Stimulated activated CD8-positive, alpha-beta memory T cell treated with anti-CD3 and anti-CD28 coated beads, Interleukin-15, amount 100 ng/mL, for 24 hours (primary cell): Measurements from ENCODE around the gene GALNT2.

Experiments used
- DNase-seq: peaks from one replicate; pipeline ENCODE4 v3.0.0-alpha.2; 2020; ENCODE audit warnings: low read depth

GALNT2 gene

DNA sequence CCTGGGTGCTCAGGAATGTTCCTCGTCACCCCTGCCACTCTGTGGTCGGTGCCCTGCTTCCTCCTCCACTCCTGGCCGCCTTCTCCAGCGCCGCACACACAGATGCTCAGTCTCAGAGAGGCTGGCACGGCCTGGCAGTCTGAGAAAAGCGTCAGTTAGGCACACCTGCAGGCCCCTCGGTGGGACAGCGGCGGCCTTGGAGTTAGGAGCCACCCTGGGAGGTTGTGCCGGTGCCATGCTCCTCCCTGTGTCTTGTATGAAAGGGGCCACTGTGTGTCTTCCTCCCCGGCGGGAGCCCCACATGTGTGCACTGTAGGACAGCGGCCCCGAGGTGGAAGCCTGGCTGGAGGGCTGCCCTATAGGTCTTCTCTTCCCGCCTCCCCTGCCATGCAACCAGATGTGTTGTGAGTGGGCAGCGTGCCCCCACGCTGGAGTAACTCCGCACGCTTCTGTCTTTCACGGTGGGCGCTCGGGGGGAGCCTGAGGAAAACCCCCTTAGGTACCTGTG lies 213.9 kb downstream of the GALNT2 start:
- DNase-seq = no peak

DNA sequence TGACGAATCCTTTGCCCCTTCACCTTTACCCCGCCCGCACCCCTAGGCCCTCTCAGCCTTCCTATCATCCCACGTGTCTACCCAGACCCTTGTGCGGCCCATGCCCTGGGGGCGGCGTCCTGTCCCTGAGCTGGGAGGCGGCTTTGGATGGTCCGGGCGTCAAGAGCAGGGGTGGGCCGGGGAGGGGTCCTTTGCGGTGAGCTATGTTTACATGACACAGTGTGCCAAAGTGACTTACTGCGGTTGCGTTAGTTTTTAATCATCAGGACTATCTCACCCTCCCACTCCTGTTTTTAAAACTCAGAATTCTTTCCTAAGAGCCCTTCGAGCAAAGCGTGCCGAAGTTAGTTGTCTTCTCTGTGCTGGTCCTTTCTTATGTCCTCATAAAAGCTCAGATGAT lies 214.5 kb downstream of the GALNT2 start:
- no peak for DNase-seq

- DNase-seq = no peak
Observed at GRCh38 chr1:230282157-230282556, 215.1 kb downstream of the GALNT2 start.

GRCh38 chr1:230283678-230284077 lies 216.6 kb downstream of the GALNT2 start:
- no peak for DNase-seq

GRCh38 chr1:230284891-230285290 lies 217.9 kb downstream of the GALNT2 start:
- DNase-seq = no peak

GRCh38 chr1:230285351-230285750 lies 218.3 kb downstream of the GALNT2 start:
- no peak for DNase-seq

DNA sequence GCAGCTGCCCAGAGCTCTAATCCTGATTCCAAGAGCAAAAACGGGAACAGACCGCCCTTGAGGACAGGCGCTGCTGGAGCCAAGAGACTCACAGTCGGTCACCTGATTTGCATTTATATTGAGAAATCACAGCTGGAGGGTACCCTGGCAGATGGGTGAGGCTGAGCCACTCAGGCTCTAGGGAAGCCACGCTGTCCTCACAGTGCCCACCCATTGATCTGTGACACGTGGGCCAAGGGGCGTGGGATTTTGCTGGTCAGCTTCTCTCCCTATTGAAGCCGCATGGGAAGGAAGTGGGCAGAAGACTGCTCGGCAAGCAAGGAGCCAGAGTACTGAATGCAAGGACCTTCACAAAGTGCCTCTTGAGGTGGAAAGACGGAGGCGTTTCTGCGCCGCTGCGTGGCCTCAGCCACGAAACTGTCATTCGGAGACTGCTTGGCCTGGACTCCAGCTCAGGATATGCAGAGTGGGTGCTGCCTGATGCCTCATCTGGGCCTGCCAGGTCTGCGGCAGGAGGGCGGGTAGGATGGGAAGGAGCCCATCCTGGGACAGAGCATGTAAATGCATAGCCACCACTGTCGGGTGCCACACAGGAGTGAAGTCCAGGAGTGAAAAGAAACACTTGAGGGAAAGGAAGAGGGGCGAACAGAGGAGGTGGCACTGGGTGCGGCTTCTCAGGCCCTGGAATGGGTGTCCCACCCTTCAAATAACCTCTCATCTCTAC lies 219.3 kb downstream of the GALNT2 start:
- no peak for DNase-seq

- DNase-seq = no peak
Observed at GRCh38 chr1:230286890-230287269, 219.8 kb downstream of the GALNT2 start.

- DNase-seq = no peak
Observed at GRCh38 chr1:230287674-230288315, 220.8 kb downstream of the GALNT2 start.

DNA sequence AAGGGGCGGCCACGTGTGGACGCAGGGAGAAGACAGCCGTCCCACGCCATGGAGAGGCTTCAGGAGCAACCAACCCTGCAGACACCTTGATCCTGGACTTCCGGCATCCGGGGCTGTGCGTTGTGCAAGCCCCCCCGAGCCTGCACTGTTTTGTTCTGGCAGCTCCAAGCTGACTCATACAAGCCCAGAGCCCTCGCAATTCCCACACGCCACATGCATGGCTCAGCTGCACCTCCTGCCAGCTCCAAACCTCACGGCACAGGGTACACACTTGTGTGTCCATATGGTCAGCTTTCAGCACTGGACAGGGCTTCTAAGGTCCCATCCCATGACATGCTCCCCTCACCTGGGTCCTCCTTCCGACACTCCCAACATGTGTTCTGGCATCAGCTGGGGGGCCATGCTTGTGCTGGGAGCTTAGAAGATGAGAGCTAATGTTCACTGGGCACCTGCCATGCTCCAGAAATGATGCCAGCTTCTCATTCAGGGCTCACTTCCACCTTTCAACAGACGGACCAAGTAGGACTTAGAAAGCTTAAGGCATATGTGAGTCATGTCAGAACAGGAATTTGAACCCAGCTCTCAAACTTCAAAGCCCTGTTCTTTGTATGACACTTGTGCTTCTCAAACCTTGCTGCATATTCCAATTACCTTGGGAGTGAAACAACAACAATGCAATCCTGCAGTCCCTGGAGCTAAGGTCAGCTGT lies 221.8 kb downstream of the GALNT2 start:
- no peak for DNase-seq

- no peak for DNase-seq
Observed at GRCh38 chr1:230289350-230289644, 222.3 kb downstream of the GALNT2 start.

DNA sequence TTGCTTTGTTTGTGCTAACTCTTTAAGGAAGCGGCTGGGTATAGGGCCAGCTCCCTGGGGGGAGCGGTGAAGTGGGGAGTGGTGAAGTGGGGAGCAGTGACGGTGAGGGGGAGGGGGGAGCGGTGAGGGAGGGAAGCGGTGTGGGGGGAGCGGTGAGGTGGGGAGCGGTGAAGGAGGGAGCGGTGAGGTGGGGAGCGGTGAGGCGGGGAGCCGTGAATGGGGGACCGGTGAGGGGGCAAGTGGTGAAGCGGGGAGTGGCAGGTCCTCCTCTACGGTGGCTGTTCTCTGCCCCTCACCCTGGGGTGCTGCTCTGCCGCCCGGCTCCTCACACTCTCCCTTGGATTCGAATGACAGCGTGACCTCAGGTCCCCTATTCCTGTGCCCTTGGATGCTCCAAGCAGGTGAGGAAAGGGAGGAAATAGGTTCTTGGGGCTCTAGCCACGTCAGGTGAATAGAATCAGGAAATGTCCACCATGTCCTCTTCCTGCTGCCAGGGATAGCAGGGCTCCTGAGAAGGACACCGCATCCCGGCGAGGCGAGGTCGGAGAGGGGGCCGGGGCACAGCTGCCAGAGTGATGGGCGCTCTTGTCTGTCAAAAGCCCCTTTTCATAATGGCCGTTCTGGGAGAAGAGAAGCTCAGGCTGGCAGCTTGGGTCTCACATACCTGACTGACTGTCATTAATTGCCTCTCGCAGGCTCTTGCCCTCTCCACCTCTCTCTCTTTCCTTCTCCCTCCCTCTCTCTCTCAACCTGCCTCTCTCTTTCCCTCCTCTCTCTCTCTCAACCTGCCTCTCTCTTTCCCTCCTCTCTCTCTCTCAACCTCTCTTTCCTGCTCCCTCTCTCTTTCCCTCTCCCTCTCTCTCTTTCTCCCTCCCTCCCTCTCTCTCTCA lies 224.9 kb downstream of the GALNT2 start:
- no peak for DNase-seq

- no peak for DNase-seq
Observed at GRCh38 chr1:230292689-230293389, 225.8 kb downstream of the GALNT2 start.

DNA sequence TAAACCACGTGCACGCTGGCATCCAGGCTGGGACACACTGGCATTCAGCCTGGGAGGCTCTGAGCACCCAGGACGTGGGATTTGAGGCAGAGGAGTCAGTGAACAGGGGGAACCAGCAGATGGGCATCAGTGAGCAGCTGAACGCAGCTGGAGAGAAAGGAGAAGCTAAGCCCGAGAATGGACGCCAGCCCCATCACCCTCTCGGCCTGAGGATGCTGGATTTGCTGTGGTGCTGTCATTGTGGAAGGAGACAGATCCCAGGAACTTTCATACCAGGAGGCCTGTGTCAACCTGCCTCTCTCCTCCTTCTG lies 226.3 kb downstream of the GALNT2 start:
- DNase-seq = no peak

DNA sequence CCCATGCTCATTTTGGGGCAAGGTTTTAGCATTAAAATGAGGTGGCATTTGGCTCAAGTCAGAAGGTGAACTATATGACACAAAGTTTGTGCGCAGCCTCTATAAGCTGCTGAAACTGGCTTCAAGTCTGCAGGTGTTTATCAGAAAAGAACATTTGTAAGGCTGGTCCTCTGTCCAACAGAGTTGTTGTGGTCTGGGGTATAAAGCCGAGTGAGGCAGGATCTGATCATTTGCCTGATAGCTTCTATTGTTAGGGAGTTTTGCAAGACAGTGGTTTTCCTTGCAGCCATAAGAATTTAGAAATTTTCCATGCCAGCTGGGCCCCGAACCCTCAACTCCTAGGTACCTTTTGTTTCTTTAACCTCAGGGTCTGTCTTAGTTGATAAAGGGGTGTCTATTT lies 228.3 kb downstream of the GALNT2 start:
- DNase-seq = no peak

DNA sequence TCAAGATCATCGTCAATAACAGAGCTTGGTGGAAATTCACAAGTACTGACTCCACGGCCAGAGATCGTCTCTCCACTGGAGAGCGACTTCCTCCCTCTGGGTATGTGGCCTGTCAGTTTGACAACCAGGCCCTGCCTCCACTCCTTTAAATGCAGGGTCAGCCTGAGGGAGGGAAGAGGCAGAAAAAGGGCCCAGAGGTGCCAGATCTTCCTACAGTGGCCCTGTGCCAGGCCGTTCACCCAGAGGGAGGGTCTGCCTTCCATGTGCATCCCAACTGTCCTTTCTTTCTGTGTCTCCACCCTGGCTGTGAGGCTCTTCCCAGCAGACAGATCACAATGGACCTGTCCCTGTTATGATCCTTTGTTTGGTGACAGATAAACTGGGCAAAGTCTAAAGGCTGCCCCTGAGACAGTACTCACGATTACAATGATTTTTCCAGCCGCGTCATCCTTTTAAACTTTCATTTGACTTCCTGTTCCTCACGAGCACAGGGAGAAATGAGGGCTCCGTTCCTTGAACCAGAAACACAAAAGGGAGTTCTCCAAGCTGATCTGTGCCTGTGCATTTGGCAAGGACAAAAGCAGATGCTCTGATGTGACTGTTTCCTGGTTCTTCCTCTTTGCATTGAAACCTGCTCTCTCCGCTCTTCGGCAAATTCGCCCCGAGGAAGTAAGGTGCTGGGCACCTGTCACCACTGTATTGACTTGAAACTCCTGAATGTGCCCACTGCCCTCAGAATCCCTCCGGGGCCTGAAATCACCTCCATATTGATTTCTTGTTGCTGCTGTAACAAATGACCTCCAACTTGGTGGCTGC lies 232.4 kb downstream of the GALNT2 start:
- DNase-seq = no peak

DNA sequence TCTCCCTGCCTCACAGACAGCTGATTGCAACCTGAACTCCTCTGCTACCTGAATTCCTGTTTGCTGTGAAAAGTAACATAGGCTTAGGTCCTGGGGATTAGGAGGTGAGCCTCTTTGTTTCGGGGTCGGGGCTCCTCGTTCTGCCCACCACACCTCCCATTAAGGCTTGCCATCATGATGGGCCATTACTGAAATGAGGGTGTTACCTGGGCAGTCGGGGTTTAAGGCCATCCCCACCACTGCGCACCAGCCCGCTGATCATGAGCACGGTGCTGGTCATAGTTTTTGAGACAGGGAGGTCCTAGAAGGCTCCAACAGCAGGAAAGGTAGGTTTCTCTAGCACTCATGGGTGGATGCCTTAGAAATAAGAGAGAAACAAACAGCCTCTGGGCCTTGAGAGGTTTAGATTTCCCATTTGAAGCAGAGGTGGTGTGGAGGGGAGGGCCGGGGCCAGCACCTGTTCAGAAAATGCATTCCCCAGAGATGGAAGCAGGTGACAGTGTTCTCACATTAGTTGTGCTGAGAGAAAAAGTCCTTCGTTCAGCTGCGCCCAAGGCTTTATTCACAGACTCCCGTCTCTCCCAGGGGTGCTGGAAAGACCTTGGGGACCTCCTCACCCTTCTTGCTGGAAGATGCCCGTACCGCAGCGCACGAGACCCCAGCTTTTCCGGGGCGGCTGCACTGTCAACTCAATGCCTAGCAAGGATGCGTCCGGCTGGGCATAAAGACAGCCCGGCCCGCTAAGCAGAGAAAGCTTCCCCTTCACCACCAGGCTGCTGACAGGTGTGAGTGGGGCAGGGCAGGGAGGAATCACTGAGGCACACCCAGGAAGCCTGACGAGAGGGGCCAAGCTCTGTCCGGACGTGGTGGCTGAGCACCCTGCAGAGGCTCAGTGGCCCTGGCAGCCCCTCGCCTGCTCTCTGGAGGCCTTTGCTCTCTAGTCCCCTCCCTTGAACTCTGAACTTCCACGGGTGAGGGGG lies 233.6 kb downstream of the GALNT2 start:
- DNase-seq = no peak

DNA sequence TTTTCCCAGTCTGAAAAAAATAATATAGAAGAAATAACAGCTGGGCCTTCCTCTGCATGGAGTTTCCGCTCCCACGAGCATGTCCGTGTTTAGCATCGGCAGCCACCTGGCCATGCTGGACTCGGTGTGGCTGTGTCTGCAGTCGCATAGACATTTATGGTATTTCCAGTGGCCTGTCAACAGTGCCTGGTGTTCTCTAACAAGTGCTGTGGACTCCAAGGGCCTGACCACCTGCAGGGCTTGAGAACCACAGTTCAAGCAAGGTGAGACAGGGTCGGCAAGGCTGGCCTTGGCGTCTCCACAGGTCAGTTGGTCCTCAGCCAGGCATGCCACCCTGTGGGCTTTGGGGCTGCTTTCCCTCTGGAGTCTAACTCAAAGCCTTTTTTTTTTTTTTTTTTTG lies 234.3 kb downstream of the GALNT2 start:
- no peak for DNase-seq

DNA sequence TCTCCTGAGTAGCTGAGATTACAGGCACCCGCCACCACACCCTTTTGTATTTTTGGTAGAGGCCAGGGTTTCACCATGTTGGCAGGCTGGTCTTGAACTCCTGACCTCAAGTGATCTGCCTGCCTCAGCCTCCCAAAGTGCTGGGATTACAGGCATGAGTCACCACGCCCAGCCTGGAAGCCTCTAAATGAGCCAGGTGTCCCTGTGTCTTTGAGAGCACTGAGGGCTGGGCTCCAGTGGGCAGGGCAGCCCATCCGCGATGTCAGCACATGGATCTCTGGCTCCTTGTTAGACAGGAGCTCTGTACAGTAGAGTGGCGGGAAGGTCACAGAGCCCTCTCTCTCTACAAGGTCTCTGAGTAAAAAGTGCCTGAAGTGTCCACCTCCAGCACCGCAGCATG lies 234.8 kb downstream of the GALNT2 start:
- no peak for DNase-seq

- no peak for DNase-seq
Observed at GRCh38 chr1:230303069-230303468, 236.0 kb downstream of the GALNT2 start.
